ENCODE measurements around the gene CEACAM18. TPM values are rescaled to one million over a fixed set of nuclear protein-coding genes. Genes with fewer than 3 reads are reported as not detected.

The CEACAM18 gene
- total and polyA plus RNA-seq, 2 of the 4 experiments (the other 2 are of a cell fraction): not detected

DNA sequence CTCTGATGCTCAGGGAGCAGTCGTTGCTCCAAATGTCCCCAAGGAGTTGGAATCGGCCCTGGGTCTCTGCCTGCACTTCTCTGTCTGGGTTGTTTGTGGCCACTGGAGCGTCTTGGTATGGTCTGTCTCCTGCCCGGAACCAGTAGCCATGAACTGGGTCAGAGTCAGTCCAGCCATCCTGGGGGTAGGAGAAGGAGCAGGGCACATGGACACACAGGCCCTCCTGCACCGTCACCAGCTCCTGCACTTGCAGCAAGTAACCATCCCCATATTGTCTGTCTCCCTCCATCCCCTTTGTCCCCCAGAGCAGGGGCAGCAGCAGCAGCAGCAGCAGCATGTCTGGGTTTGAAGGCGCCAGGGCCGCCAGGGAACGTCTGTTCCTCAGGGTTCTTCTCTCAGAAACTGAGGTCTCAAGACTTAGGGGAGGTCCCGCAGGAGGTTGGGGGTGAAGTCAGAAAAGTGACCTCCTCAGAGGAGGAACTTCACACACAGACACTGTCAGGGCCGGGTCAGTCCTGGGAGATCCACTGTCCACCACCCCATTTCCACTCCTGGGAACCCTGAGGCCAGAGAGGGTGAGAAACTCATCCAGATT is 20.2 kb upstream of the CEACAM18 start, which contains the start of gene SIGLEC8:
Gene SIGLEC8 (minus strand): TSS at position 404 of the 595 bp plus-strand sequence. CDS start 67 bp downstream, at position 337.
- H2AK5ac ChIP-seq (ENCODE audit: low read depth, low read length): no peak within 1 kb of the TSS
- WGBS, 2 experiments (ENCODE audit: extremely low coverage in 2 of 2, insufficient read length in 1 of 2): no CpG with 5 or more reads among the region's 10 CpGs
- H3K4ac ChIP-seq (ENCODE audit: low read depth, low read length): no peak within 1 kb of the TSS
- H3K36me3 ChIP-seq (ENCODE audit: control insufficient read depth, insufficient read depth, low read length): no peaks in the 10 kb centered on the region
- DNase-seq (no peak), ATAC-seq (ENCODE audit: low read depth) (no peak)
- no TSS peak for BruUV-seq (replicated peaks)
- ChIA-PET CTCF (no interaction called here), POLR2A (ENCODE audit: unreplicated experiment) (no interaction called here)
- H3K9ac ChIP-seq (ENCODE audit: low read depth, low read length): no peak within 1 kb of the TSS
- H2BK120ac ChIP-seq (ENCODE audit: low read depth, low read length): no peak within 1 kb of the TSS
- in situ Hi-C loops (cut with MboI; ENCODE audit: low sequenced_read_pairs): no loop called here
- no peak within 1 kb of the TSS for H3K27ac ChIP-seq (ENCODE audit: insufficient read depth, low read length)
- H3K9me3 ChIP-seq (ENCODE audit: control insufficient read depth, insufficient read depth, low read length): peaks cover 2% of the 10 kb centered on the region; the same call in 1 of the 2 replicates
- H3K18ac ChIP-seq (ENCODE audit: low read depth, low read length): no peak within 1 kb of the TSS
- H4K5ac ChIP-seq (ENCODE audit: low read depth, low read length): no peak within 1 kb of the TSS
- H2BK5ac ChIP-seq (ENCODE audit: low read depth, low read length, poor library complexity, severe bottlenecking): no peak within 1 kb of the TSS
- H3K4me1 ChIP-seq (ENCODE audit: control insufficient read depth, insufficient read depth, low read length): no peaks in the 10 kb centered on the region
- no peak within 1 kb of the TSS for H3K23ac ChIP-seq (ENCODE audit: low read depth, low read length)
- no peaks in the 10 kb centered on the region for H3K9me1 ChIP-seq (ENCODE audit: insufficient read depth, low read length)
- H3K14ac ChIP-seq (replicated peaks; ENCODE audit: low read depth, low read length): no peak within 1 kb of the TSS
- no peaks in the 10 kb centered on the region for H3K27me3 ChIP-seq (ENCODE audit: control insufficient read depth, insufficient read depth, low read length)
- no peaks in the 10 kb centered on the region for H3K79me1 ChIP-seq (ENCODE audit: low read depth in 1 of 2, low read length in 2 of 2)
- H3K4me2 ChIP-seq (ENCODE audit: low read depth, low read length): no peak within 1 kb of the TSS
- no peak within 1 kb of the TSS for H3K56ac ChIP-seq (ENCODE audit: extremely low read depth, insufficient read depth, low read length)
- intact Hi-C loops (cut with micrococcal nuclease): no loop called here
- no peak within 1 kb of the TSS for H4K8ac ChIP-seq (ENCODE audit: low read depth in 2 of 2, low read length in 2 of 2)
- no peak within 1 kb of the TSS for H2BK15ac ChIP-seq (ENCODE audit: low read depth, low read length)
- no peak within 1 kb of the TSS for H3K4me3 ChIP-seq (ENCODE audit: insufficient read depth, low read depth, low read length)
- H2AK9ac ChIP-seq (replicated peaks; ENCODE audit: low read depth, low read length, poor library complexity): no peak within 1 kb of the TSS
- no peak within 1 kb of the TSS for H2AFZ ChIP-seq (replicated peaks; ENCODE audit: low read length, poor library complexity)
- H4K91ac ChIP-seq (ENCODE audit: insufficient read depth, low read depth, low read length): no peak within 1 kb of the TSS
- H2BK20ac ChIP-seq (ENCODE audit: low read depth, low read length): no peak within 1 kb of the TSS
- TF ChIP-seq, protein P1, sequence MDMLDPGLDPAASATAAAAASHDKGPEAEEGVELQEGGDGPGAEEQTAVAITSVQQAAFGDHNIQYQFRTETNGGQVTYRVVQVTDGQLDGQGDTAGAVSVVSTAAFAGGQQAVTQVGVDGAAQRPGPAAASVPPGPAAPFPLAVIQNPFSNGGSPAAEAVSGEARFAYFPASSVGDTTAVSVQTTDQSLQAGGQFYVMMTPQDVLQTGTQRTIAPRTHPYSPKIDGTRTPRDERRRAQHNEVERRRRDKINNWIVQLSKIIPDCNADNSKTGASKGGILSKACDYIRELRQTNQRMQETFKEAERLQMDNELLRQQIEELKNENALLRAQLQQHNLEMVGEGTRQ (IDR thresholded peaks at IDR 0.05; ENCODE audit: low read depth, low read length): no peak
- no peak for TF ChIP-seq MXI1 (IDR thresholded peaks at IDR 0.05; ENCODE audit: borderline replicate concordance, low read depth, low read length)
- no peak for TF ChIP-seq FOS (IDR thresholded peaks at IDR 0.05; ENCODE audit: low read depth, low read length)
- TF ChIP-seq, protein P2, sequence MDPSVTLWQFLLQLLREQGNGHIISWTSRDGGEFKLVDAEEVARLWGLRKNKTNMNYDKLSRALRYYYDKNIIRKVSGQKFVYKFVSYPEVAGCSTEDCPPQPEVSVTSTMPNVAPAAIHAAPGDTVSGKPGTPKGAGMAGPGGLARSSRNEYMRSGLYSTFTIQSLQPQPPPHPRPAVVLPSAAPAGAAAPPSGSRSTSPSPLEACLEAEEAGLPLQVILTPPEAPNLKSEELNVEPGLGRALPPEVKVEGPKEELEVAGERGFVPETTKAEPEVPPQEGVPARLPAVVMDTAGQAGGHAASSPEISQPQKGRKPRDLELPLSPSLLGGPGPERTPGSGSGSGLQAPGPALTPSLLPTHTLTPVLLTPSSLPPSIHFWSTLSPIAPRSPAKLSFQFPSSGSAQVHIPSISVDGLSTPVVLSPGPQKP (IDR thresholded peaks at IDR 0.05; ENCODE audit: borderline replicate concordance, low read depth, low read length): no peak
- dilution Hi-C loops (cut with HindIII; ENCODE audit: low sequenced_read_pairs, unreplicated experiment): no loop called here
- H4K20me1 ChIP-seq (ENCODE audit: insufficient read depth, low read length): no peaks in the 10 kb centered on the region

All from IMR-90 (cell line).